ENCODE measurements around the gene MCFD2. TPM values are rescaled to one million over a fixed set of nuclear protein-coding genes. Genes with fewer than 3 reads are reported as not detected.

MCFD2 gene
- polyA plus RNA-seq, 1 donor (not counting 4 experiments of a cell fraction or from before 2014, with no cell fraction given), result 132 TPM

GRCh38 chr2:46865181-46865970 lies 50.2 kb downstream of the MCFD2 start:
- no peaks in the 10 kb centered on the region for H3K9me1 ChIP-seq (ENCODE audit: control insufficient read depth, extremely low read depth, insufficient read depth, low read length)
- DNase-seq (ENCODE audit: low read depth, low spot score) (no peak), FAIRE-seq (no peak)
- H3K4me3 ChIP-seq (ENCODE audit: control insufficient read depth in 2 of 3, extremely low read depth in 1 of 3, insufficient read depth in 2 of 3, low read depth in 1 of 3, low read length in 3 of 3), result no peak overlapping the region
- no peaks in the 10 kb centered on the region for H3K79me2 ChIP-seq (ENCODE audit: control insufficient read depth, insufficient read depth, low read length)
- H3K9me3 ChIP-seq (ENCODE audit: control insufficient read depth, low read depth, low read length), result peaks cover 3% of the 10 kb centered on the region
- no peak overlapping the region for H3K9ac ChIP-seq (ENCODE audit: control insufficient read depth, extremely low read depth, insufficient read depth, low read length)
- H2AFZ ChIP-seq (ENCODE audit: control insufficient read depth, low read length), result no peak overlapping the region
- no peak for TF ChIP-seq CTCF (optimal IDR thresholded peaks at IDR 0.05 in 1 of 3, IDR thresholded peaks at IDR 0.05 in 1 of 3, conservative IDR thresholded peaks at IDR 0.05 in 1 of 3; ENCODE audit: extremely low read depth in 1 of 3, insufficient read depth in 2 of 3, low read length in 3 of 3)
- TF ChIP-seq EZH2 (IDR thresholded peaks at IDR 0.05; ENCODE audit: low read length), result no peak
- dilution Hi-C loops (cut with MboI; ENCODE audit: extremely low pct_ligation_motif_present, low sequenced_read_pairs), result no loop called here
- no peaks in the 10 kb centered on the region for H4K20me1 ChIP-seq (ENCODE audit: control insufficient read depth, extremely low read depth, insufficient read depth, low read length)
- H3K27me3 ChIP-seq (ENCODE audit: control insufficient read depth, extremely low read depth, insufficient read depth, low read length), result no peaks in the 10 kb centered on the region
- H3K36me3 ChIP-seq (ENCODE audit: control insufficient read depth in 2 of 2, extremely low read depth in 1 of 2, insufficient read depth in 2 of 2, low read length in 2 of 2), result no peaks in the 10 kb centered on the region
- peaks cover 10% of the 10 kb centered on the region for H3K4me1 ChIP-seq (ENCODE audit: control insufficient read depth, extremely low read depth, insufficient read depth, low read length)
- no peak overlapping the region for H3K27ac ChIP-seq (ENCODE audit: control insufficient read depth, insufficient read depth, low read length)
- H3K4me2 ChIP-seq (ENCODE audit: control insufficient read depth, extremely low read depth, insufficient read depth, low read depth, low read length), result no peak overlapping the region

- Histone ChIP-seq H3K79me2 (ENCODE audit: control insufficient read depth, insufficient read depth, low read length) (no peaks in the 10 kb centered on the region), H3K9me3 (ENCODE audit: control insufficient read depth, low read depth, low read length) (peaks cover 3% of the 10 kb centered on the region), H3K4me1 (ENCODE audit: control insufficient read depth, extremely low read depth, insufficient read depth, low read length) (peaks cover 10% of the 10 kb centered on the region), H3K9me1 (ENCODE audit: control insufficient read depth, extremely low read depth, insufficient read depth, low read length) (no peaks in the 10 kb centered on the region), H2AFZ (ENCODE audit: control insufficient read depth, low read length) (no peak overlapping the region), H3K9ac (ENCODE audit: control insufficient read depth, extremely low read depth, insufficient read depth, low read length) (no peak overlapping the region), H3K27ac (ENCODE audit: control insufficient read depth, insufficient read depth, low read length) (no peak overlapping the region), H3K4me2 (ENCODE audit: control insufficient read depth, extremely low read depth, insufficient read depth, low read depth, low read length) (no peak overlapping the region), H3K27me3 (ENCODE audit: control insufficient read depth, extremely low read depth, insufficient read depth, low read length) (no peaks in the 10 kb centered on the region), H3K36me3 (ENCODE audit: control insufficient read depth in 2 of 2, extremely low read depth in 1 of 2, insufficient read depth in 2 of 2, low read length in 2 of 2) (no peaks in the 10 kb centered on the region), H3K4me3 (ENCODE audit: control insufficient read depth in 2 of 3, extremely low read depth in 1 of 3, insufficient read depth in 2 of 3, low read depth in 1 of 3, low read length in 3 of 3) (no peak overlapping the region), H4K20me1 (ENCODE audit: control insufficient read depth, extremely low read depth, insufficient read depth, low read length) (no peaks in the 10 kb centered on the region)
- TF ChIP-seq CTCF (optimal IDR thresholded peaks at IDR 0.05 in 1 of 3, IDR thresholded peaks at IDR 0.05 in 1 of 3, conservative IDR thresholded peaks at IDR 0.05 in 1 of 3; ENCODE audit: extremely low read depth in 1 of 3, insufficient read depth in 2 of 3, low read length in 3 of 3), result no peak
- TF ChIP-seq EZH2 (IDR thresholded peaks at IDR 0.05; ENCODE audit: low read length), result no peak
- DNase-seq (ENCODE audit: low read depth, low spot score), result no peak
- no peak for FAIRE-seq
- dilution Hi-C loops (cut with MboI; ENCODE audit: extremely low pct_ligation_motif_present, low sequenced_read_pairs), result no loop called here
These were observed 51.7 kb downstream of the MCFD2 start for GRCh38 chr2:46863882-46864281.
